Renal cortical epithelial cell (primary cell): ENCODE results near the gene BCL2L14. TPM values are rescaled to one million over a fixed set of nuclear protein-coding genes. Genes with fewer than 3 reads are reported as not detected.
A peak's percentile ranks its signal among the peaks of the same experiment; 100 is the strongest.

Experiments used
- DNase-seq: peaks from one replicate; pipeline ENCODE4 v3.0.0-alpha.2; 2011; ENCODE audit warnings: low read depth
- total RNA-seq: library from RNA; depleted of rRNA; stranded (reverse); fragments of >200 nt; gene quantifications from 2 replicates; pipeline ENCODE4 v1.2.3, GENCODE V29; 2014

BCL2L14 gene
- total RNA-seq, result 0.17 and 0.40 TPM in 2 replicates

- DNase-seq, result peak; percentile 18
Measured at GRCh38 chr12:12070674-12071656, at the start of gene BCL2L14. Gene BCL2L14, plus strand, starts transcription at chr12:12070939. Its CDS starts 8,367 bp downstream, at chr12:12079306.

- DNase-seq, result no peak
Measured at GRCh38 chr12:12022306-12022936, 48.3 kb upstream of the BCL2L14 start.

- DNase-seq, result no peak
Measured at GRCh38 chr12:12023456-12023855, 47.3 kb upstream of the BCL2L14 start.

GRCh38 chr12:12024911-12025682 lies 45.6 kb upstream of the BCL2L14 start:
- DNase-seq, result peak; percentile 33

- no peak for DNase-seq
Measured at GRCh38 chr12:12025799-12026386, 44.8 kb upstream of the BCL2L14 start.

- no peak for DNase-seq
Measured at GRCh38 chr12:12028668-12029402, 41.9 kb upstream of the BCL2L14 start.

GRCh38 chr12:12029653-12030052 lies 41.1 kb upstream of the BCL2L14 start:
- no peak for DNase-seq

GRCh38 chr12:12032260-12032791 lies 38.4 kb upstream of the BCL2L14 start:
- DNase-seq, result no peak

GRCh38 chr12:12032851-12033797 lies 37.6 kb upstream of the BCL2L14 start:
- peak; percentile 87 for DNase-seq

GRCh38 chr12:12033824-12034223 lies 36.9 kb upstream of the BCL2L14 start:
- no peak for DNase-seq

- DNase-seq, result no peak
Measured at GRCh38 chr12:12034344-12034743, 36.4 kb upstream of the BCL2L14 start.

- no peak for DNase-seq
Measured at GRCh38 chr12:12035229-12035628, 35.5 kb upstream of the BCL2L14 start.

GRCh38 chr12:12036901-12037300 lies 33.8 kb upstream of the BCL2L14 start:
- no peak for DNase-seq

GRCh38 chr12:12039897-12040296 lies 30.8 kb upstream of the BCL2L14 start:
- no peak for DNase-seq

GRCh38 chr12:12046401-12046800 lies 24.3 kb upstream of the BCL2L14 start:
- no peak for DNase-seq

GRCh38 chr12:12047682-12048081 lies 23.1 kb upstream of the BCL2L14 start:
- no peak for DNase-seq

- no peak for DNase-seq
Measured at GRCh38 chr12:12048266-12048665, 22.5 kb upstream of the BCL2L14 start.

- no peak for DNase-seq
Measured at GRCh38 chr12:12048714-12049113, 22.0 kb upstream of the BCL2L14 start.

GRCh38 chr12:12051668-12052067 lies 19.1 kb upstream of the BCL2L14 start:
- DNase-seq, result no peak

GRCh38 chr12:12054993-12055392 lies 15.7 kb upstream of the BCL2L14 start:
- DNase-seq, result no peak
